Measurements from ENCODE around the gene KATNAL1. TPM values are rescaled to one million over a fixed set of nuclear protein-coding genes. Genes with fewer than 3 reads are reported as not detected.

Gene KATNAL1
- total RNA-seq, 1 experiment from 2014 or later = 11.2 TPM

DNA sequence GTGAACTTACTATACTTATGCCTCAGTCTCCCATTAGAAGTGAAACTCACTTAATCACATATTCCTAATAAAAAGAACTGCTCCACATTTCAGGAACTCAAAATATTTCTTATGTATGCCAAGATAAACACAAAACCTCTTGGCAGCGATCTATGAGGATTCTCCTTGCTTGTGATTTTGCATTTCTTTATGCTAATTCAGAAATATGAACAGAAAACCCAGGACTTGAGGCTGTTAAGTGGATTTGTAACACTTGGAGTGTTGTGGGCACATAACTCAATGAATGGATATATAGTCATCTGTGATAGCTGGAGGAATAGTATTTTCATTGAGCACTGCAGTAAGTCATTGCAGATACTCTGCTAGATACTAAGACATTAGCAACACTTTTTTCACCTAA lies 5.6 kb upstream of the KATNAL1 start:
- Mint-ChIP-seq H3K36me3 (ENCODE audit: insufficient read depth in 1 of 3, low read depth in 3 of 3) (no peaks in the 10 kb centered on the region), H3K4me1 (peaks cover 8% of the 10 kb centered on the region in 2 experiments), H3K27me3 (ENCODE audit: low read depth) (no peaks in the 10 kb centered on the region), H3K4me3 (no peak overlapping the region), H3K27ac (no peak overlapping the region), H3K9me3 (no peaks in the 10 kb centered on the region)
- Histone ChIP-seq H3T11ph (ENCODE audit: low read length) (no peak overlapping the region), H3K18ac (ENCODE audit: insufficient read length, low read depth, low read length) (no peak overlapping the region), H3K79me1 (ENCODE audit: insufficient read depth, low read depth, low read length, poor library complexity, severe bottlenecking) (no peaks in the 10 kb centered on the region), H2BK5ac (ENCODE audit: insufficient read length, low read length) (no peak overlapping the region), H2AK5ac (ENCODE audit: insufficient read length, low read length) (no peak overlapping the region), H3K79me2 (ENCODE audit: insufficient read depth, low read length) (no peaks in the 10 kb centered on the region), H2BK20ac (ENCODE audit: low read depth, low read length, poor library complexity, severe bottlenecking) (no peak overlapping the region), H3K4ac (ENCODE audit: low read depth, low read length) (no peak overlapping the region), H3K4me1 (ENCODE audit: insufficient read depth, low read length) (no peaks in the 10 kb centered on the region), H3K56ac (ENCODE audit: insufficient read length, low read depth, low read length) (no peak overlapping the region), H3K27ac (ENCODE audit: insufficient read length, low read depth, low read length) (no peak overlapping the region), H2BK120ac (ENCODE audit: low read depth, low read length, poor library complexity, severe bottlenecking) (no peak overlapping the region), H4K8ac (replicated peaks; ENCODE audit: insufficient read length, low read depth, low read length) (no peak overlapping the region), H2BK15ac (ENCODE audit: low read depth, low read length) (no peak overlapping the region), H4K91ac (ENCODE audit: insufficient read length, low read depth, low read length) (no peak overlapping the region), H3K14ac (ENCODE audit: insufficient read depth, low read length) (no peak overlapping the region), H3K4me2 (ENCODE audit: insufficient read depth, insufficient read length, low read length) (no peak overlapping the region), H2AFZ (ENCODE audit: low read length) (no peak overlapping the region), H3K27me3 (ENCODE audit: insufficient read depth, low read length) (no peaks in the 10 kb centered on the region), H3K9me3 (ENCODE audit: control insufficient read depth, low read depth, low read length) (no peaks in the 10 kb centered on the region), H3K23ac (ENCODE audit: insufficient read length, low read depth, low read length) (no peak overlapping the region), H3K9ac (ENCODE audit: extremely low read depth, insufficient read length, low read length) (no peak overlapping the region), H4K20me1 (ENCODE audit: control insufficient read depth, insufficient read depth, insufficient read length) (no peaks in the 10 kb centered on the region), H4K5ac (ENCODE audit: insufficient read length, low read depth, low read length) (no peak overlapping the region), H3K23me2 (ENCODE audit: insufficient read length, low read depth, low read length, poor library complexity, severe bottlenecking) (no peaks in the 10 kb centered on the region), H2BK12ac (ENCODE audit: insufficient read length, low read depth, low read length) (no peak overlapping the region)
- TF ChIP-seq CTCF (conservative IDR thresholded peaks at IDR 0.05) = no peak
- WGBS (ENCODE audit: extremely low coverage, insufficient read length, low lambda C conversion rate) = no CpG with 5 or more reads among the region's 1 CpG
- no peak for DNase-seq
